Ishikawa (cell line): ENCODE measurements around the gene CSRP3.

ENCODE experiments used
- CEBPB ChIP-seq: IDR thresholded peaks from 2 replicates; pipeline ENCODE4 v1.6.1; 2012
- CREB1 ChIP-seq: IDR thresholded peaks from 2 replicates; pipeline ENCODE4 v1.6.1; 2012; ENCODE audit warnings: low read depth
- EGR1 ChIP-seq: IDR thresholded peaks from 2 replicates; pipeline ENCODE4 v1.6.1; 2012
- EP300 ChIP-seq: IDR thresholded peaks from 2 replicates; pipeline ENCODE4 v1.6.1; 2012; ENCODE audit warnings: borderline replicate concordance
- FOXM1 ChIP-seq: IDR thresholded peaks from 2 replicates; pipeline ENCODE4 v1.6.1; 2012; ENCODE audit warnings: low read depth, borderline replicate concordance
- RAD21 ChIP-seq: IDR thresholded peaks from 2 replicates; pipeline ENCODE4 v1.6.1; 2012; ENCODE audit warnings: low read depth
- TAF1 ChIP-seq: IDR thresholded peaks from 2 replicates; pipeline ENCODE4 v1.6.1; 2012; ENCODE audit warnings: low read depth, mild to moderate bottlenecking
- TCF12 ChIP-seq: IDR thresholded peaks from 2 replicates; pipeline ENCODE4 v1.6.1; 2012; ENCODE audit warnings: low read depth
- YY1 ChIP-seq: IDR thresholded peaks from 2 replicates; pipeline ENCODE4 v1.6.1; 2012; ENCODE audit warnings: low read depth
- ZBTB7A ChIP-seq: IDR thresholded peaks from 2 replicates; pipeline ENCODE4 v1.6.1; 2012; ENCODE audit warnings: low read depth
- TF ChIP-seq, protein P1 (sequence below): IDR thresholded peaks from 2 replicates; pipeline ENCODE4 v1.6.1; 2012; ENCODE audit warnings: low read depth, mild to moderate bottlenecking
- TF ChIP-seq, protein P2 (sequence below): IDR thresholded peaks from 2 replicates; pipeline ENCODE4 v1.6.1; 2012
- TF ChIP-seq, protein P3 (sequence below): IDR thresholded peaks from 2 replicates; pipeline ENCODE4 v1.6.1; 2012

DNA sequence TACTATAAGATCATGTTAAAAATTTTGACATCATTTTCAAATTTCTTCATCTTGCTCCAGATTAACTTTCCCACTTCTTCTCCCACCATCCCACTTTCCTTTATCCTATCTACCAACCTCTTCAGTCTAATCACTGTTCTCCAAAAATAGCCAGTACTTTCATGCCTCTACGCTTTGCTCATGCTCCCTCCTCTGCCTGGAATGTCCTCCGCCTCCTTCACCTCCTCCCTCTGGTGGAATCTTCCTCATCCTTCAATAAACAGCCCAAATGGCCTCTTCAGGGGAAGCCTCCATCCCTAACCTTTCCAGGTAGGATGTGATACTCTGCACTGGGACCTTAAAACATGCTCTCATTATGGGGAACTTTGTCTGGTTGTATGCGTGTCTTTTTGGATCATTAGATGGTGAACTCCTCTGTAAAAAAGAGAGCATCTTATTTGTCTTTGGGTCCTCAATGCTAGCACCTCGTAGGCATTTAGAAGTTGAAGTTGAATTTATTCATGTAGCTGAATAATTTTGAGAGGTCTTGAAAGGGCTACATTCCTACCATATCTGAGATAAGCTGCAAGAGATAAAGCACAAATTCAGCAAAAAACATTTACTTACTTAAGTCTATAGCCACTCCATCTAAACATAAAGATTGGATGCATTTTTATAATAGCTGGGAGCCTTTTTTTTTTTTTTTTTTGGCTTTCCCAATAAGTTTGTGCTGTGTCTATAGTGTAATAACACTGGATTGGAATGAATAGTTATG lies 8.0 kb upstream of the CSRP3 start:
- TF ChIP-seq CEBPB (no peak), TAF1 (no peak), EGR1 (no peak), FOXM1 (no peak), TCF12 (no peak), EP300 (no peak), CREB1 (no peak), RAD21 (no peak), YY1 (no peak), ZBTB7A (no peak)
- TF ChIP-seq, protein P1, sequence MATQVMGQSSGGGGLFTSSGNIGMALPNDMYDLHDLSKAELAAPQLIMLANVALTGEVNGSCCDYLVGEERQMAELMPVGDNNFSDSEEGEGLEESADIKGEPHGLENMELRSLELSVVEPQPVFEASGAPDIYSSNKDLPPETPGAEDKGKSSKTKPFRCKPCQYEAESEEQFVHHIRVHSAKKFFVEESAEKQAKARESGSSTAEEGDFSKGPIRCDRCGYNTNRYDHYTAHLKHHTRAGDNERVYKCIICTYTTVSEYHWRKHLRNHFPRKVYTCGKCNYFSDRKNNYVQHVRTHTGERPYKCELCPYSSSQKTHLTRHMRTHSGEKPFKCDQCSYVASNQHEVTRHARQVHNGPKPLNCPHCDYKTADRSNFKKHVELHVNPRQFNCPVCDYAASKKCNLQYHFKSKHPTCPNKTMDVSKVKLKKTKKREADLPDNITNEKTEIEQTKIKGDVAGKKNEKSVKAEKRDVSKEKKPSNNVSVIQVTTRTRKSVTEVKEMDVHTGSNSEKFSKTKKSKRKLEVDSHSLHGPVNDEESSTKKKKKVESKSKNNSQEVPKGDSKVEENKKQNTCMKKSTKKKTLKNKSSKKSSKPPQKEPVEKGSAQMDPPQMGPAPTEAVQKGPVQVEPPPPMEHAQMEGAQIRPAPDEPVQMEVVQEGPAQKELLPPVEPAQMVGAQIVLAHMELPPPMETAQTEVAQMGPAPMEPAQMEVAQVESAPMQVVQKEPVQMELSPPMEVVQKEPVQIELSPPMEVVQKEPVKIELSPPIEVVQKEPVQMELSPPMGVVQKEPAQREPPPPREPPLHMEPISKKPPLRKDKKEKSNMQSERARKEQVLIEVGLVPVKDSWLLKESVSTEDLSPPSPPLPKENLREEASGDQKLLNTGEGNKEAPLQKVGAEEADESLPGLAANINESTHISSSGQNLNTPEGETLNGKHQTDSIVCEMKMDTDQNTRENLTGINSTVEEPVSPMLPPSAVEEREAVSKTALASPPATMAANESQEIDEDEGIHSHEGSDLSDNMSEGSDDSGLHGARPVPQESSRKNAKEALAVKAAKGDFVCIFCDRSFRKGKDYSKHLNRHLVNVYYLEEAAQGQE, result no peak
- TF ChIP-seq, protein P2, sequence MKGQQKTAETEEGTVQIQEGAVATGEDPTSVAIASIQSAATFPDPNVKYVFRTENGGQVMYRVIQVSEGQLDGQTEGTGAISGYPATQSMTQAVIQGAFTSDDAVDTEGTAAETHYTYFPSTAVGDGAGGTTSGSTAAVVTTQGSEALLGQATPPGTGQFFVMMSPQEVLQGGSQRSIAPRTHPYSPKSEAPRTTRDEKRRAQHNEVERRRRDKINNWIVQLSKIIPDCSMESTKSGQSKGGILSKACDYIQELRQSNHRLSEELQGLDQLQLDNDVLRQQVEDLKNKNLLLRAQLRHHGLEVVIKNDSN, result no peak
- TF ChIP-seq, protein P3, sequence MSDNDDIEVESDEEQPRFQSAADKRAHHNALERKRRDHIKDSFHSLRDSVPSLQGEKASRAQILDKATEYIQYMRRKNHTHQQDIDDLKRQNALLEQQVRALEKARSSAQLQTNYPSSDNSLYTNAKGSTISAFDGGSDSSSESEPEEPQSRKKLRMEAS, result no peak
